HepG2 (cell line): ENCODE results near the gene MLLT1. TPM values are rescaled to one million over a fixed set of nuclear protein-coding genes. Genes with fewer than 3 reads are reported as not detected.

Experiments
- AKAP8 ChIP-seq: sonication (generic); formaldehyde crosslinking; IDR thresholded peaks from 2 replicates; pipeline ENCODE4 v1.5.1; 2020; ENCODE audit warnings: mild to moderate bottlenecking, missing genetic modification reagents
- ARID4A ChIP-seq: sonication (generic); formaldehyde crosslinking; IDR thresholded peaks from 2 replicates; pipeline ENCODE4 v1.5.0; 2020; ENCODE audit warnings: mild to moderate bottlenecking, missing genetic modification reagents, borderline replicate concordance
- ARNTL ChIP-seq: sonication (generic); formaldehyde crosslinking; IDR thresholded peaks from 2 replicates; pipeline ENCODE4 v1.4.0; 2020; ENCODE audit warnings: mild to moderate bottlenecking, missing genetic modification reagents
- CREB1 ChIP-seq, 2 experiments: fragments of 450-650 bp in 1 of 2; IDR thresholded peaks; 2 replicates each; pipeline ENCODE4 v1.6.1; 2016 to 2017; ENCODE audit warnings: control low read depth in 1 of 2, mild to moderate bottlenecking in 1 of 2, missing compliant biosample characterization in 1 of 2, missing genetic modification characterization in 1 of 2
- ERF ChIP-seq: IDR thresholded peaks from 2 replicates; pipeline ENCODE4 v1.6.1; 2018; ENCODE audit warnings: missing biosample characterization, missing genetic modification reagents
- HNRNPLL ChIP-seq: fragments of 200-400 bp; formaldehyde crosslinking; IDR thresholded peaks from 2 replicates; pipeline ENCODE4 v1.6.1; 2017; ENCODE audit warnings: mild to moderate bottlenecking, low read depth, low read length; ENCODE audit not compliant: poor library complexity, severe bottlenecking
- MEIS2 ChIP-seq: sonication (generic); formaldehyde crosslinking; IDR thresholded peaks from 2 replicates; pipeline ENCODE4 v1.9.0; 2021; ENCODE audit warnings: mild to moderate bottlenecking, missing genetic modification reagents
- MLLT10 ChIP-seq: sonication (generic); formaldehyde crosslinking; IDR thresholded peaks from 2 replicates; pipeline ENCODE4 v1.4.0; 2020; ENCODE audit warnings: missing genetic modification reagents
- MYC ChIP-seq: sonication (generic); formaldehyde crosslinking; IDR thresholded peaks from 2 replicates; pipeline ENCODE4 v1.9.0; 2021; ENCODE audit warnings: missing genetic modification reagents, borderline replicate concordance
- NBN ChIP-seq: fragments of 450-650 bp; conservative IDR thresholded peaks from 2 replicates; pipeline ENCODE4 v1.6.1; 2017
- NFIC ChIP-seq: IDR thresholded peaks from 2 replicates; pipeline ENCODE4 v1.6.1; 2012; ENCODE audit warnings: mild to moderate bottlenecking, low read length, inconsistent platforms
- NFYC ChIP-seq: IDR thresholded peaks from 2 replicates; pipeline ENCODE4 v1.6.1; 2016; ENCODE audit warnings: missing genetic modification reagents, missing compliant biosample characterization
- NR1H2 ChIP-seq: sonication (generic); formaldehyde crosslinking; IDR thresholded peaks from 2 replicates; pipeline ENCODE4 v1.8.1; 2022; ENCODE audit warnings: low read depth, missing genetic modification reagents, borderline replicate concordance
- NRL ChIP-seq: sonication (generic); formaldehyde crosslinking; IDR thresholded peaks from 2 replicates; pipeline ENCODE4 v1.5.0; 2020; ENCODE audit warnings: missing genetic modification reagents, mild to moderate bottlenecking, moderate library complexity, borderline replicate concordance
- PCBP2 ChIP-seq: fragments of 200-400 bp; formaldehyde crosslinking; optimal IDR thresholded peaks from 2 replicates; pipeline ENCODE3; 2018; ENCODE audit warnings: low read length, low read depth; ENCODE audit not compliant: poor library complexity, severe bottlenecking
- RARG ChIP-seq: sonication (generic); formaldehyde crosslinking; IDR thresholded peaks from 2 replicates; pipeline ENCODE4 v1.4.0; 2020; ENCODE audit warnings: low read depth, mild to moderate bottlenecking, missing genetic modification reagents
- REL ChIP-seq: sonication (generic); formaldehyde crosslinking; conservative IDR thresholded peaks from 2 replicates; pipeline ENCODE4 v1.8.0; 2022; ENCODE audit warnings: mild to moderate bottlenecking, missing genetic modification reagents, moderate library complexity
- RXRA ChIP-seq: sonication (generic); formaldehyde crosslinking; IDR thresholded peaks from 2 replicates; pipeline ENCODE4 v1.5.1; 2020; ENCODE audit warnings: missing genetic modification reagents
- ZEB1 ChIP-seq: IDR thresholded peaks from 2 replicates; pipeline ENCODE4 v1.6.1; 2012; ENCODE audit warnings: mild to moderate bottlenecking, low read depth, inconsistent platforms; ENCODE audit not compliant: insufficient replicate concordance
- ZKSCAN8 ChIP-seq: IDR thresholded peaks from 2 replicates; pipeline ENCODE4 v1.6.1; 2016; ENCODE audit warnings: borderline replicate concordance, missing genetic modification reagents, missing compliant biosample characterization
- ZNF136 ChIP-seq: sonication (generic); formaldehyde crosslinking; IDR thresholded peaks from 2 replicates; pipeline ENCODE4 v1.8.1; 2022; ENCODE audit warnings: low read depth, mild to moderate bottlenecking, moderate library complexity, missing genetic modification reagents
- ZNF138 ChIP-seq: sonication (generic); formaldehyde crosslinking; IDR thresholded peaks from 2 replicates; pipeline ENCODE4 v1.5.0; 2020; ENCODE audit warnings: mild to moderate bottlenecking, low read depth, missing genetic modification reagents
- ZNF335 ChIP-seq: sonication (generic); formaldehyde crosslinking; IDR thresholded peaks from 2 replicates; pipeline ENCODE4 v1.4.0; 2020; ENCODE audit warnings: missing genetic modification reagents
- ZNF639 ChIP-seq: conservative IDR thresholded peaks from 2 replicates; pipeline ENCODE4 v1.6.1; 2018; ENCODE audit warnings: missing genetic modification reagents
- ZNF841 ChIP-seq: sonication (generic); formaldehyde crosslinking; IDR thresholded peaks from 2 replicates; pipeline ENCODE4 v1.8.1; 2023; ENCODE audit warnings: missing genetic modification reagents, borderline replicate concordance
- ZSCAN30 ChIP-seq: sonication (generic); formaldehyde crosslinking; IDR thresholded peaks from 2 replicates; pipeline ENCODE4 v1.5.0; 2020; ENCODE audit warnings: mild to moderate bottlenecking, missing genetic modification reagents
- polyA plus RNA-seq, 8 experiments: library from polyadenylated mRNA; depleted of rRNA in 3 of 8; stranded (reverse) in 7 of 8; unstranded in 1 of 8; fragments of >200 nt; fragmentation: Illumina TruSeq in 4 of 8; extraction: Trizol in 4 of 8; gene quantifications; 2 replicates each; pipeline versions ENCODE4 v1.2.1 to v1.2.3, GENCODE V29; 2011 to 2016; ENCODE audit warnings: low read depth in 4 of 8, missing spikeins in 1 of 8, mixed read lengths in 1 of 8; ENCODE audit not compliant: insufficient read depth in 1 of 8
- total RNA-seq, 5 experiments: library from RNA; depleted of rRNA; stranded (reverse); fragments of >200 nt; fragmentation: Illumina TruSeq; extraction: Trizol; gene quantifications; 2 replicates each; pipeline ENCODE4 v1.2.3, GENCODE V29; 2016; ENCODE audit warnings: low read depth in 1 of 5

MLLT1 gene
- total and polyA plus RNA-seq, 2 of the 13 experiments (the other 11 are each of a cell fraction or from before 2014, with no cell fraction given): 11.7 to 12.2 TPM

GRCh38 chr19:6218491-6219146 is 61.2 kb downstream of the MLLT1 start (continued):
- TF ChIP-seq MLLT10 (CRISPR knock-in tag) (no peak), ZSCAN30 (CRISPR knock-in tag) (no peak), NRL (peak; percentile 65; the same call in 1 of the 2 replicates), PCBP2 (no peak), NFYC (CRISPR knock-in tag) (no peak), ZNF841 (CRISPR knock-in tag) (no peak), ARID4A (CRISPR knock-in tag) (peak; percentile 22; the same call in 1 of the 2 replicates), REL (CRISPR knock-in tag) (no peak), CREB1 (IDR thresholded peaks at IDR 0.05) (no peak), CREB1 (CRISPR knock-in tag; IDR thresholded peaks at IDR 0.05) (no peak), NFIC (no peak), ZNF335 (CRISPR knock-in tag) (no peak), NBN (no peak), RXRA (CRISPR knock-in tag) (no peak), HNRNPLL (no peak), ARNTL (CRISPR knock-in tag) (no peak), AKAP8 (CRISPR knock-in tag) (0 out of 2 replicates have a peak, but pooled peaks have one; percentile 68), ZNF138 (CRISPR knock-in tag) (no peak), MYC (no peak), ZEB1 (no peak), NR1H2 (CRISPR knock-in tag) (no peak), ZKSCAN8 (CRISPR knock-in tag) (no peak), ZNF639 (no peak), MEIS2 (CRISPR knock-in tag) (no peak), RARG (CRISPR knock-in tag) (no peak), ZNF136 (CRISPR knock-in tag) (no peak), ERF (CRISPR knock-in tag) (0 out of 2 replicates have a peak, but pooled peaks have one; percentile 18)
